HG03196 (cell line): Measurements from ENCODE around the gene NOD2.

Experiments used
- ATAC-seq: cut with Tn5 transposase; IDR thresholded peaks from one replicate; pipeline ENCODE4 v1.9.1; 2021; ENCODE audit not compliant: unreplicated experiment

NOD2 gene

GRCh38 chr16:50778284-50779163, 85.1 kb downstream of the NOD2 start:
- no peak for ATAC-seq

- no peak for ATAC-seq
Observed at GRCh38 chr16:50781043-50781442, 87.6 kb downstream of the NOD2 start.

GRCh38 chr16:50781518-50781917, 88.1 kb downstream of the NOD2 start:
- no peak for ATAC-seq
